Astrocyte of the spinal cord (primary cell): ENCODE results near the gene METTL25B.

ENCODE experiments used
- DNase-seq: peaks from one replicate; pipeline ENCODE4 v3.0.0; 2011; ENCODE audit warnings: low read depth, low spot score
- H3K4me3 ChIP-seq: 2 replicates; pipeline ENCODE4 v1.5.1; 2011; ENCODE audit warnings: low read depth, mild to moderate bottlenecking, low read length, moderate library complexity
- CTCF ChIP-seq: IDR thresholded peaks from 2 replicates; pipeline ENCODE4 v1.5.1; 2012; ENCODE audit warnings: low read depth, mild to moderate bottlenecking, low read length, inconsistent platforms
- in situ Hi-C: cut with HindIII; loops from 2 replicates; pipeline ENCODE4 v1.10.0; 2017; ENCODE audit warnings: low sequenced_read_pairs

METTL25B gene

GRCh38 chr1:156725683-156726280 is 2.5 kb upstream of the METTL25B start:
- peak; percentile 93 for TF ChIP-seq CTCF
- H3K4me3 ChIP-seq, result peak overlapping the region; percentile 22
- in situ Hi-C loops, result no loop called here
- peak; percentile 87 for DNase-seq

DNA sequence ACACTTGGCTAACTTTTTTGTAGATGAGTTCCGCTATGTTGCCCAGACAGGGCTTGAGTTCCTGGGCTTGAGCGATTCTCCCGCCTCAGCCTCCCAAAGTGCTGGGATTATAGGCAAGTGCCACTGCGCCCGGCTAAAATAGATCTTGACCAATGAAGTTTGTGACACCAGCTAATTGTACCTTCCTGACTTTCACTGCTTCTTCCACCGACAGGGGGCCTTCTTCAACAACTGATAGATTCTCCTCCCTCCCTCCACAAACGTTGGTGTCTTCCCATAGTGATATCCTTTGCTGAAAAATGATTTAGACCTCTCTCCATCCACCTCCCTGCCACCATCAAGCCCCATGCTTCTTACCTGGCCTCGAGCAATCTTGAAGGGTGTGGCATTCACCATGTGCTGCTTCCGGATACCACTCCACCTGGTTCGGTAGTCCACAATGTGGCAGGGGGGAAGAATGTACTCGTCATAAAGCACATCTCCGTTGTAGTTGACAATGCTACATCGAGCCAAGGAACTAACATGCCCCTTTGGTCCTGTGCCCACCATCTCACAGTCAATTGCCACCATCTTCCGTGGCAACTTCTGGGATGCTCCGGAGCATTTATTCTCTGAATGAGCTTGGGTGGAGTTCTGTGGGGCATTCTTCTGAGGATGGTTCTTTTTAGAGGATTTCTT is 1.6 kb upstream of the METTL25B start:
- H3K4me3 ChIP-seq, result peak overlapping the region; percentile 96
- peak; percentile 60 for DNase-seq
- TF ChIP-seq CTCF, result peak; percentile 67
- in situ Hi-C loops, result no loop called here

GRCh38 chr1:156727492-156727891 is 777 bp upstream of the METTL25B start:
- no peak for TF ChIP-seq CTCF
- in situ Hi-C loops, result no loop called here
- no peak for DNase-seq

GRCh38 chr1:156728599-156729462 is 562 bp downstream of the METTL25B start, which contains the start of gene ISG20L2:
Gene ISG20L2 (minus strand): TSS chr1:156728766. CDS start chr1:156727652, 1,114 bp downstream.
- in situ Hi-C loops, result no loop called here
- TF ChIP-seq CTCF, result no peak
- peak within 1 kb of the TSS; percentile 96 for H3K4me3 ChIP-seq
- peak; percentile 99 for DNase-seq

More at GRCh38 chr1:156727492-156727891, 777 bp upstream of the METTL25B start:
- peak overlapping the region; percentile 96 for H3K4me3 ChIP-seq

DNA sequence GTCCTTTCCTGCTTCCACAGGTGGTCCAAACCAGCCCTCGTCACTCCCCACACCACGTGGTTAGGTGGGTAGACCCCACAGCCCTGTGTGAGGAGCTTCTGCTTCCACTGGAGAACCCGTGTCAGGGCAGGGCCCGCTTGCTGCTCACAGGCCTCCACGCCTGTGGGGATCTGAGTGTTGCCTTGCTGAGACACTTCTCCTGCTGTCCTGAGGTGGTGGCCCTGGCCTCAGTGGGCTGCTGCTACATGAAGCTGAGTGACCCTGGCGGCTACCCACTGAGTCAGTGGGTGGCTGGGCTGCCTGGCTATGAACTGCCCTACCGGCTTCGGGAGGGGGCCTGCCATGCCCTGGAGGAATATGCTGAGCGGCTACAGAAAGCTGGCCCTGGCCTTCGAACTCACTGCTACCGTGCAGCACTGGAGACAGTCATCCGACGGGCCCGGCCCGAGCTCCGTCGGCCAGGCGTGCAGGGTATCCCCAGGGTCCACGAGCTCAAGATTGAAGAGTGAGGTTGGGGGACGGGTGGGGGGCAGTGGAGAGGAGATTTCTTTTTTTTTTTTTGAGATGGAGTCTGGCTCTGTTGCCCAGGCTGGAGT is 5.8 kb downstream of the METTL25B start:
- in situ Hi-C loops, result no loop called here
- TF ChIP-seq CTCF, result no peak
- H3K4me3 ChIP-seq, result no peak overlapping the region
- no peak for DNase-seq

DNA sequence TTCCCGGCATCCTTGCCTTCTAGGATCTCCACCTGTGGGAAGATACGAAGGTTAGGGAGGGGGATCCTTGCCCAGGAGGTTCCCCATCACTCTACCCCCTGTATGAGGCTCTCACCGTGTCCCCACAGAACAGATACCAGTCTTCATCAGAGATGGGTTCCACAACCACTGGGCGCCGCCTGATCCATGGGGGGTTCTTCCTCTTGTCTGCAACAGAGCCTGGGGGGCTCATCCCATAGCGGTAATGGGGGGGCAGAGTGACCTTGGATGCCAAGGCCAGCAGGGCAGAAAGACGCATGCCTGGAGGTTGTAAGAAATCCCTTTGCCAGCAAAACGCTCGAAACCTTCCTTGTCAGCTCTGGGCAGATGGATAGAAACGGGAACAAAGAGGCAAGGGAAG is 10.1 kb downstream of the METTL25B start:
- no peak overlapping the region for H3K4me3 ChIP-seq
- in situ Hi-C loops, result no loop called here
- DNase-seq, result no peak

More for the DNA sequence above, 10.1 kb downstream of the METTL25B start:
- TF ChIP-seq CTCF, result no peak
